Measurements from ENCODE around the gene PCDHB15. TPM values are rescaled to one million over a fixed set of nuclear protein-coding genes. Genes with fewer than 3 reads are reported as not detected.
A peak's percentile ranks its signal among the peaks of the same experiment; 100 is the strongest.
"Not testable (repeated sequence)": the region's sequence is repeated elsewhere in the genome, so short reads cannot be mapped to it uniquely, and the experiment has no call there.

The PCDHB15 gene
- total RNA-seq, 2 donors from 2014 or later = 0.10 TPM; not detected in 1

DNA sequence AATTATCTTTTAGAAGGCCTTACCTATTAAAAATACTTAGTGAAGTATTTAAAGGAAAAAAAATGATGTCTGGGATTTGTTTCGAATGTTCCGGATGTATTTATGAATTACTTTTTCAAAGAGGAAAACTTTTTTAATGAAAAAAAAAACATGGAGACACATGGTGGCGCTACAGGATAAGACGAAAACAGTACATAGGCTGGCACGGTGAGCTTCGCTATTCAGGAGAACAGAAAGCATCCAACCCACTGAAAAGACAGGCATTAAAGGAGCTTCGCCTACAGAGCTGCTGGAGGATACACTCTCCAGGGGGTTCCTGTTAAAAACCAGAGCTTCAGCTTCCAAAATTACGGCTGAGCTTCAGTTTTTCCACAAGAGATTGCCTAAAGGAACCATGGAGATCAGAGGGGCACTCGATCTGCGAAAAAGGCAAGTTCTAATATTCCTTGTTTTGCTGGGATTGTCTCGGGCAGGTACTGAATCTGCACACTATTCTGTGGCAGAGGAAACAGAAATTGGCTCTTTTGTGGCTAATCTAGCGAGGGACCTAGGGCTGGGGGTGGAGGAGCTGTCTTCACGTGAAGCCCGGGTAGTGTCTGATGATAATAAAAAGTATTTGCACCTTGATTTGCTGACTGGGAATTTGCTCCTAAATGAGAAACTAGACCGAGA lies 21.9 kb upstream of the PCDHB15 start, which contains the start of gene PCDHB14:
Gene PCDHB14 (plus strand): TSS at position 232 of the 672 bp plus-strand sequence. CDS start 163 bp downstream, at position 395.
- no peaks in the 10 kb centered on the region for H3K4me1 Mint-ChIP-seq
- H3K27me3 Mint-ChIP-seq = peaks cover 29% of the 10 kb centered on the region
- no peak within 1 kb of the TSS for H3K27ac Mint-ChIP-seq
- no peak within 1 kb of the TSS for H3K4me3 Mint-ChIP-seq
- peaks cover 5% of the 10 kb centered on the region for H3K9me3 ChIP-seq (ENCODE audit: control insufficient read depth, low read length, poor library complexity, severe bottlenecking)
- no peak for DNase-seq
- no peak for ATAC-seq
- peaks cover 2% of the 10 kb centered on the region for H3K36me3 Mint-ChIP-seq (ENCODE audit: low read depth)

DNA sequence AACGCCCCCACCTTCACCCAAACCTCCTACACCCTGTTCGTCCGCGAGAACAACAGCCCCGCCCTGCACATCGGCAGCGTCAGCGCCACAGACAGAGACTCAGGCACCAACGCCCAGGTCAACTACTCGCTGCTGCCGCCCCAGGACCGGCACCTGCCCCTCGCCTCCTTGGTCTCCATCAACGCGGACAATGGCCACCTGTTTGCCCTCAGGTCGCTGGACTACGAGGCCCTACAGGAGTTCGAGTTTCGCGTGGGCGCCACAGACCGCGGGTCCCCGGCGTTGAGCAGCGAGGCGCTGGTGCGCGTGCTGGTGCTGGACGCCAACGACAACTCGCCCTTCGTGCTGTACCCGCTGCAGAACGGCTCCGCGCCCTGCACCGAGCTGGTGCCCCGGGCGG lies 20.4 kb upstream of the PCDHB15 start:
- H3K9me3 ChIP-seq (ENCODE audit: control insufficient read depth, low read length, poor library complexity, severe bottlenecking); H3K27ac Mint-ChIP-seq; H3K36me3 Mint-ChIP-seq (ENCODE audit: low read depth); ATAC-seq; DNase-seq; H3K4me1 Mint-ChIP-seq; H3K4me3 Mint-ChIP-seq: not testable (repeated sequence)
- peaks cover 25% of the 10 kb centered on the region for H3K27me3 Mint-ChIP-seq

DNA sequence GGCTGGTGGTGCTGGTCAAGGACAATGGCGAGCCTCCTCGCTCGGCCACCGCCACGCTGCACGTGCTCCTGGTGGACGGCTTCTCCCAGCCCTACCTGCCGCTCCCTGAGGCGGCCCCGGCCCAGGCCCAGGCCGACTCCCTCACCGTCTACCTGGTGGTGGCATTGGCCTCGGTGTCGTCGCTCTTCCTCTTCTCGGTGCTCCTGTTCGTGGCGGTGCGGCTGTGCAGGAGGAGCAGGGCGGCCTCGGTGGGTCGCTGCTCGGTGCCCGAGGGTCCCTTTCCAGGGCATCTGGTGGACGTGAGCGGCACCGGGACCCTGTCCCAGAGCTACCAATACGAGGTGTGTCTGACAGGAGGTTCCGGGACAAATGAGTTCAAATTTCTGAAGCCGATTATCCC lies 19.8 kb upstream of the PCDHB15 start:
- H3K4me1 Mint-ChIP-seq; DNase-seq; H3K4me3 Mint-ChIP-seq; H3K36me3 Mint-ChIP-seq (ENCODE audit: low read depth); H3K27ac Mint-ChIP-seq; H3K9me3 ChIP-seq (ENCODE audit: control insufficient read depth, low read length, poor library complexity, severe bottlenecking); ATAC-seq: not testable (repeated sequence)
- peaks cover 25% of the 10 kb centered on the region for H3K27me3 Mint-ChIP-seq

DNA sequence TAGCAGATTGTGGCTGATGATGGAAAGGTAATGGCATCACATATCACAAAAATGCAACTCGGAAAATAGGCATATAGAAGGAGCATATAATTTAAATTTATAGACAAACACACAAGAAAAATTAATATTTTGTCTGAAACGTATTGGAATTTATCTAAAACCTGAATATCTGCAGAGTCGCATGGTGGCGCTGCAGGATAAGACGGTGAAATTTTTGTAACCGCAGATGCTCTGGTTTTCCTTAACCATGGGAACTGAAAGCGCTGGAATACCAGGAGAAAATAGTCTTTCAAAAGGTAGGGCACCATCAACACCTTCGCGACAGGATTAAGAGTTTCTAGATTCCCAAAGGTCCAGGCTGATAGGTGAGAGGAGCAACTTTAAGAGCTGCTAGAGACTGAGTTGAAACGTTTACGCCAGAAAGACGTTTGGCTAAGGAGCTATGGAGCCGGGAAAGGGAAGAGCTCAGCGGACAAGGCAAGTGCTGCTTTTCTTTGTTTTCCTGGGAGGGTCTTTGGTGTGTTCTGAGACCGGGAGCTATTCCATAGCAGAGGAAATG lies 11.0 kb upstream of the PCDHB15 start:
- no peaks in the 10 kb centered on the region for H3K36me3 Mint-ChIP-seq (ENCODE audit: low read depth)
- H3K27me3 Mint-ChIP-seq = peaks cover under 1% of the 10 kb centered on the region
- no peaks in the 10 kb centered on the region for H3K4me1 Mint-ChIP-seq
- H3K27ac Mint-ChIP-seq = no peak overlapping the region
- H3K4me3 Mint-ChIP-seq = no peak overlapping the region
- H3K9me3 ChIP-seq (ENCODE audit: control insufficient read depth, low read length, poor library complexity, severe bottlenecking) = peaks cover 10% of the 10 kb centered on the region
- DNase-seq (no peak), ATAC-seq (no peak)

DNA sequence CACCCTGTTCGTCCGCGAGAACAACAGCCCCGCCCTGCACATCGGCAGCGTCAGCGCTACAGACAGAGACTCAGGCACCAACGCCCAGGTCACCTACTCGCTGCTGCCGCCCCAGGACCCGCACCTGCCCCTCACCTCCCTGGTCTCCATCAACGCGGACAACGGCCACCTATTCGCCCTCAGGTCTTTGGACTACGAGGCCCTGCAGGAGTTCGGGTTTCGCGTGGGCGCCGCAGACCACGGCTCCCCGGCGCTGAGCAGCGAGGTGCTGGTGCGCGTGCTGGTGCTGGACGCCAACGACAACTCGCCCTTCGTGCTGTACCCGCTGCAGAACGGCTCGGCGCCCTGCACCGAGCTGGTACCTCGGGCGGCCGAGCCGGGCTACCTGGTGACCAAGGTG lies 9.3 kb upstream of the PCDHB15 start:
- ATAC-seq; DNase-seq; H3K4me1 Mint-ChIP-seq; H3K36me3 Mint-ChIP-seq (ENCODE audit: low read depth); H3K4me3 Mint-ChIP-seq; H3K27ac Mint-ChIP-seq: not testable (repeated sequence)
- H3K9me3 ChIP-seq (ENCODE audit: control insufficient read depth, low read length, poor library complexity, severe bottlenecking) = peaks cover 16% of the 10 kb centered on the region
- peaks cover 15% of the 10 kb centered on the region for H3K27me3 Mint-ChIP-seq

DNA sequence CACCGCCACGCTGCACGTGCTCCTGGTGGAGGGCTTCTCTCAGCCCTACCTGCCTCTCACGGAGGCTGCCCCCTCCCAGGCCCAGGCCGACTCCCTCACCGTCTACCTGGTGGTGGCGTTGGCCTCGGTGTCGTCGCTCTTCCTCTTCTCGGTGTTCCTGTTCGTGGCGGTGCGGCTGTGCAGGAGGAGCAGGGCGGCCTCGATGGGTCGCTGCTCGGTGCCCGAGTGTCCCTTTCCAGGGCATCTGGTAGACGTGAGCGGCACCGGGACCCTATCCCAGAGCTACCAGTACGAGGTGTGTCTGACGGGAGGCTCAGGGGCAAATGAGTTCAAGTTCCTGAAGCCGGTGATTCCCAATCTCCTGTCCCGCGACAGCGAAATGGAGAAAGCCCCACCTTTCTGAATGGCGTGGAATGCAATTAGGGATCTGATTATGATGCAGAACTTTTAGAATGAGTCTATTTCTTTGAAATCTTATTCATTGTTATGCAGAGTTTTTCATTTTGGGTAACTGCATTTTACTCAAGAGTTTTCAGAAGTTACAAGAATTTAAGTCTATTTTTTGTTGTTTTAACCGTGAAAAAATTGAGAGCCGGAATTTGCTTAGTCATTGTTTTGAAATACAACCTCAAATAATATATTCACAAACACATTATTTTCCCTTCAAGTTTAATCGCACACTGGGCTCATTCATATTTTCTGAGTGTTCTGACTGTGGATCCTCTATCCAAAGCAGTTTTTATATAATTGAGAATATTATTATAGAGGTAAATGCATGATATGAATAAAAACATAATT lies 8.5 kb upstream of the PCDHB15 start:
- Mint-ChIP-seq H3K27me3 (peaks cover 15% of the 10 kb centered on the region), H3K4me1 (no peaks in the 10 kb centered on the region), H3K27ac (no peak overlapping the region), H3K4me3 (no peak overlapping the region), H3K36me3 (ENCODE audit: low read depth) (no peaks in the 10 kb centered on the region)
- ATAC-seq (no peak), DNase-seq (no peak)
- H3K9me3 ChIP-seq (ENCODE audit: control insufficient read depth, low read length, poor library complexity, severe bottlenecking) = peaks cover 19% of the 10 kb centered on the region

DNA sequence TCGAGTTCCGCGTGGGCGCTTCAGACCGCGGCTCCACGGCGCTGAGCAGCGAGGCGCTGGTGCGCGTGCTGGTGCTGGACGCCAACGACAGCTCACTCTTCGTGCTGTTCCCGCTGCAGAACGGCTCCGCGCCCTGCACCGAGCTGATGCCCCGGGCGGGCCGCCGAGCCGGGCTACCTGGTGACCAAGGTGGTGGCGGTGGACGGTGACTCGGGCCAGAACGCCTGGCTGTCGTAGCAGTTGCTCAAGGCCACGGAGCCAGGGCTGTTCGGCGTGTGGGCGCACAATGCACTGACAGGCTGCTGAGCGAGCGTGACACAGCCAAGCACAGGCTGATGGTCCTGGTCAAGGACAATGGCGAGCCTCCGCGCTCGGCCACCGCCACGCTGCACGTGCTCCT lies 3.7 kb upstream of the PCDHB15 start:
- Mint-ChIP-seq H3K27me3 (peaks cover 20% of the 10 kb centered on the region), H3K4me3 (no peak overlapping the region), H3K36me3 (ENCODE audit: low read depth) (no peaks in the 10 kb centered on the region)

DNA sequence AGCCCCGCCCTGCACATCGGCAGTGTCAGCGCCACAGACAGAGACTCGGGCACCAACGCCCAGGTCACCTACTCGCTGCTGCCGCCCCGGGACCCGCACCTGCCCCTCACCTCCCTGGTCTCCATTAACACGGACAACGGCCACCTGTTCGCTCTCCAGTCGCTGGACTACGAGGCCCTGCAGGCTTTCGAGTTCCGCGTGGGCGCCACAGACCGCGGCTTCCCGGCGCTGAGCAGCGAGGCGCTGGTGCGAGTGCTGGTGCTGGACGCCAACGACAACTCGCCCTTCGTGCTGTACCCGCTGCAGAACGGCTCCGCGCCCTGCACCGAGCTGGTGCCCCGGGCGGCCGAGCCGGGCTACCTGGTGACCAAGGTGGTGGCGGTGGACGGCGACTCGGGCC lies 1.8 kb downstream of the PCDHB15 start:
- not testable (repeated sequence) for H3K36me3 Mint-ChIP-seq (ENCODE audit: low read depth); DNase-seq; H3K4me3 Mint-ChIP-seq; H3K27me3 Mint-ChIP-seq; H3K27ac Mint-ChIP-seq; ATAC-seq; H3K4me1 Mint-ChIP-seq
- H3K9me3 ChIP-seq (ENCODE audit: control insufficient read depth, low read length, poor library complexity, severe bottlenecking) = peaks cover 27% of the 10 kb centered on the region

More for the DNA sequence above, 3.7 kb upstream of the PCDHB15 start:
- no peaks in the 10 kb centered on the region for H3K4me1 Mint-ChIP-seq
- H3K27ac Mint-ChIP-seq = no peak overlapping the region
- DNase-seq (no peak), ATAC-seq (no peak)
- peaks cover 15% of the 10 kb centered on the region for H3K9me3 ChIP-seq (ENCODE audit: control insufficient read depth, low read length, poor library complexity, severe bottlenecking)

DNA sequence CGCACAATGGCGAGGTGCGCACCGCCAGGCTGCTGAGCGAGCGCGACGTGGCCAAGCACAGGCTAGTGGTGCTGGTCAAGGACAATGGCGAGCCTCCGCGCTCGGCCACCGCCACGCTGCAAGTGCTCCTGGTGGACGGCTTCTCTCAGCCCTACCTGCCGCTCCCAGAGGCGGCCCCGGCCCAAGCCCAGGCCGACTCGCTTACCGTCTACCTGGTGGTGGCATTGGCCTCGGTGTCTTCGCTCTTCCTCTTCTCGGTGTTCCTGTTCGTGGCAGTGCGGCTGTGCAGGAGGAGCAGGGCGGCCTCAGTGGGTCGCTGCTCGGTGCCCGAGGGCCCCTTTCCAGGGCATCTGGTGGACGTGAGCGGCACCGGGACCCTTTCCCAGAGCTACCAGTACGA lies 2.2 kb downstream of the PCDHB15 start:
- peak overlapping the region; percentile 1 for H3K4me3 Mint-ChIP-seq

DNA sequence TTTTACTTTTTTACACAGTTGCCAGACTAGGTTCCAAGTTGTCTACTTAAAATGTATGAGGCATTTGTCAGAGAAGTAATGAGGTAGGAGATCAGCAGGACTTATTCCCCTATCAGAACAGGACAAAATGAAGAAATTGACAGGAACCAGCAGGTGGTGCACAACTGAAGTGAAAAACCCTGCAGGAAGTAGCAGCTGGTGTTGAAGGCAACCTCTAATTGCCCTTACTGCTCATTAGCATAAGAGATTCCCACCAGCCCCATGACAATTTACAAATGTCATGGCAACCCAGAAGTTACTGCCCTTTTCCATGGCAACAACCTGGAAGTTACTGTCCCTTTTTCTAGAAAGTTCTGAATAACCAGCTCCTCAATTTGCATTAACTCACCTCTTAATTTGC lies 5.4 kb downstream of the PCDHB15 start:
- Mint-ChIP-seq H3K36me3 (ENCODE audit: low read depth) (no peaks in the 10 kb centered on the region), H3K27ac (no peak overlapping the region)

More for the DNA sequence above, 2.2 kb downstream of the PCDHB15 start:
- not testable (repeated sequence) for H3K27ac Mint-ChIP-seq; H3K27me3 Mint-ChIP-seq; H3K36me3 Mint-ChIP-seq (ENCODE audit: low read depth); ATAC-seq; DNase-seq; H3K4me1 Mint-ChIP-seq
- peaks cover 27% of the 10 kb centered on the region for H3K9me3 ChIP-seq (ENCODE audit: control insufficient read depth, low read length, poor library complexity, severe bottlenecking)

DNA sequence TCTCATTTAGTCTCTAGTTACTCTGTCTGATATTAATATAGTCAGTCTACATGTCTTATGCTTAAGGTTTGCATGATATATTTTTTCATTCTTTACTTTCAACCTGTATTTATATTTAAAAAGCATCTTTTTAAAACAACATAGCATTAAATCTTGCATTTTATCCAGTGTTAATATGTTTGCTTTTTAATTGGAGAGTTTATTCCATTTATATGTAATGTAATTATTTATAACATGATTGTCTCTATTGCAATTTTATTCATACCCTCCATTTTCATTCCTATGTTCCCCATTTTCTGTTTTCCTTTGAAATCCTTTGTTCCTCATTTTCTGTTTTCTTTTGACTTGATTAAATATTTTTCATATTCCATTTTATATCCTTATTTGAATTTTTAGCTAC lies 13.3 kb downstream of the PCDHB15 start:
- no peak for DNase-seq
- Mint-ChIP-seq H3K36me3 (ENCODE audit: low read depth) (no peaks in the 10 kb centered on the region), H3K4me3 (no peak overlapping the region), H3K4me1 (no peaks in the 10 kb centered on the region), H3K27me3 (no peaks in the 10 kb centered on the region), H3K27ac (no peak overlapping the region)
- ATAC-seq = no peak
- H3K9me3 ChIP-seq (ENCODE audit: control insufficient read depth, low read length, poor library complexity, severe bottlenecking) = peaks cover 29% of the 10 kb centered on the region

More for the DNA sequence above, 5.4 kb downstream of the PCDHB15 start:
- Mint-ChIP-seq H3K4me3 (no peak overlapping the region), H3K27me3 (no peaks in the 10 kb centered on the region), H3K4me1 (no peaks in the 10 kb centered on the region)
- DNase-seq = no peak
- ATAC-seq = no peak
- peaks cover 32% of the 10 kb centered on the region for H3K9me3 ChIP-seq (ENCODE audit: control insufficient read depth, low read length, poor library complexity, severe bottlenecking)

DNA sequence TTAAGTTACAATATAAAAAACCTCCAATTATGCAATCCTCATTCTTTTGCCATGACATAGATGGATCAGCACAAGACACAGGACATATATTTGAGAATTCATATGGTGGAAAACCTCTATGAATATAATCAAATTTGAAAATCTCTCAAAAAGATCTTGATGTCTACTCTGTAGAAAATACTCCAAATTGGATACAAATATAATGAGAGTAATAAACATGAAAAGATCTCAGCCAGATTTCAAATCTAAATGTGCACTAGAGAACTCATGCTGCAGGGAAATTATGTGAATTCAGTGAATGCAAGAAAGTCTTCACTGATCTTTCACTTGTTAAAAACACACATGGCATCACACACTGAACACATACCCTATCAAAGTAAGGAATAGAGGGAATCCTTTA lies 13.8 kb downstream of the PCDHB15 start:
- H3K27ac Mint-ChIP-seq = no peak overlapping the region
- no peaks in the 10 kb centered on the region for H3K36me3 Mint-ChIP-seq (ENCODE audit: low read depth)
- no peak overlapping the region for H3K4me3 Mint-ChIP-seq
- ATAC-seq (no peak), DNase-seq (no peak)
- no peaks in the 10 kb centered on the region for H3K4me1 Mint-ChIP-seq
- peaks cover 31% of the 10 kb centered on the region for H3K9me3 ChIP-seq (ENCODE audit: control insufficient read depth, low read length, poor library complexity, severe bottlenecking)
- no peaks in the 10 kb centered on the region for H3K27me3 Mint-ChIP-seq

DNA sequence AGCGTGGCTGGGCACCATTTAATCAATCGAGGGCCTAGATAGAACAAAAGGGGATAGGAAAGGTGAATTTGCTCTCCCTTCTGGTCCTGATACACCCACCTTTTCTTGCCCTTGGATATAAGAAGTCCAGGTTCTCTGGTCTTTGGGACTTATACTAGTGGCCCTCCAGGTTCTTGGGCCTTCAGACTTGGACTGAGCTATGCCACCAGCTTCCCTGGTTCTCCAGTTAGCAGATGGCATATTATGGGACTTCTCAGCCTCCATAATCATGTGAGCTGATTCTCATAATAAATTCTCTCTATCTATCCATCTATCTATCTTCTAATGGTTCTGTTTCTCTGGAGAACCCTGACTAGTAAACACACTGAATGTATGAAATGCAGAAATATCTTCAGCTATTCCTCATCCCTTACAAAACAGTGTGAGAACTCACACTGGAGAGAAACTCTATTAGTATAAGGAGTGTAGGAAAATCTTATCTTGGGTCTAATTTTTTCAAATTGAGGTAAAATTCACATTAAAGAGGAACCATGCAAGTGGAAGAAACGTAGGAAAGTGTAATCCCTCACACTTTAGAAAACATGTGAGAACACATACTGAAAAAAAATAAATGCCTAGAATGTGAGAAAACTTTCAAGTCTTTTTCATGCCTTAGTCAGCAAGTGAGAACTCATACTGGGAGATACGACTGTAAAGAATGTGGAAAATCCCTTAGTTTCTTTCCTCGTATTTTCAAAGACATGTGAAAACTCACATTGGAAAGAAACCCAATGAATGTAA lies 15.5 kb downstream of the PCDHB15 start:
- Mint-ChIP-seq H3K27ac (no peak overlapping the region), H3K4me1 (no peaks in the 10 kb centered on the region), H3K4me3 (no peak overlapping the region), H3K36me3 (ENCODE audit: low read depth) (no peaks in the 10 kb centered on the region), H3K27me3 (no peaks in the 10 kb centered on the region)
- ATAC-seq (no peak), DNase-seq (no peak)
- peaks cover 25% of the 10 kb centered on the region for H3K9me3 ChIP-seq (ENCODE audit: control insufficient read depth, low read length, poor library complexity, severe bottlenecking)

Data from T-helper 17 cell (primary cell).